ENCODE results near the gene PPA2.
"Not testable (repeated sequence)": the region's sequence is repeated elsewhere in the genome, so short reads cannot be mapped to it uniquely, and the experiment has no call there.

Gene PPA2

GRCh38 chr4:105461621-105462382 is 12.1 kb downstream of the PPA2 start:
- no peak for DNase-seq (ENCODE audit: low read depth in 2 of 2)
- H3K4me3 ChIP-seq (replicated peaks in 1 of 2; ENCODE audit: low read depth in 2 of 2, low read length in 2 of 2) = no peak overlapping the region
- no peak for TF ChIP-seq CTCF (IDR thresholded peaks at IDR 0.05; ENCODE audit: low read depth, low read length)

GRCh38 chr4:105461221-105461620 is 12.6 kb downstream of the PPA2 start:
- H3K4me3 ChIP-seq (replicated peaks in 1 of 2; ENCODE audit: low read depth in 2 of 2, low read length in 2 of 2) = no peak overlapping the region
- DNase-seq (ENCODE audit: low read depth in 2 of 2) = peak in 1 of 2 donors; percentile 71
- no peak for TF ChIP-seq CTCF (IDR thresholded peaks at IDR 0.05; ENCODE audit: low read depth, low read length)

GRCh38 chr4:105460306-105460705 is 13.6 kb downstream of the PPA2 start:
- H3K4me3 ChIP-seq (replicated peaks in 1 of 2; ENCODE audit: low read depth in 2 of 2, low read length in 2 of 2) = no peak overlapping the region
- TF ChIP-seq CTCF (IDR thresholded peaks at IDR 0.05; ENCODE audit: low read depth, low read length) = no peak
- no peak for DNase-seq (ENCODE audit: low read depth in 2 of 2)

GRCh38 chr4:105458541-105458940 is 15.3 kb downstream of the PPA2 start:
- not testable (repeated sequence) for H3K4me3 ChIP-seq (replicated peaks in 1 of 2; ENCODE audit: low read depth in 2 of 2, low read length in 2 of 2); DNase-seq (ENCODE audit: low read depth in 2 of 2)

- no peak for TF ChIP-seq CTCF (IDR thresholded peaks at IDR 0.05; ENCODE audit: low read depth, low read length)
- H3K4me3 ChIP-seq (replicated peaks in 1 of 2; ENCODE audit: low read depth in 2 of 2, low read length in 2 of 2) = no peak overlapping the region
- peak in 1 of 2 donors; percentile 53 for DNase-seq (ENCODE audit: low read depth in 2 of 2)
Observed at GRCh38 chr4:105458001-105458400, 15.9 kb downstream of the PPA2 start.

GRCh38 chr4:105455998-105456397 is 17.9 kb downstream of the PPA2 start:
- TF ChIP-seq CTCF (IDR thresholded peaks at IDR 0.05; ENCODE audit: low read depth, low read length) = no peak
- DNase-seq (ENCODE audit: low read depth in 2 of 2) = peak in 1 of 2 donors; percentile 17
- no peak overlapping the region for H3K4me3 ChIP-seq (replicated peaks in 1 of 2; ENCODE audit: low read depth in 2 of 2, low read length in 2 of 2)

GRCh38 chr4:105455182-105455581 is 18.7 kb downstream of the PPA2 start:
- DNase-seq (ENCODE audit: low read depth in 2 of 2) = no peak
- H3K4me3 ChIP-seq (replicated peaks in 1 of 2; ENCODE audit: low read depth in 2 of 2, low read length in 2 of 2) = no peak overlapping the region
- TF ChIP-seq CTCF (IDR thresholded peaks at IDR 0.05; ENCODE audit: low read depth, low read length) = no peak
